ENCODE data around the gene PRLR. TPM values are rescaled to one million over a fixed set of nuclear protein-coding genes. Genes with fewer than 3 reads are reported as not detected.

Gene PRLR
- total and polyA plus RNA-seq, 2 of the 8 experiments (the other 6 are each of a cell fraction or from before 2014, with no cell fraction given), result 0.53 to 2.5 TPM

- CTCF ChIA-PET (ENCODE audit: partially characterized antibody), result interaction anchor here (0.9 to 2.8 kb wide), 6 partner anchors 11 to 399 kb away, joined by 3 to 12 read pairs (median 4); no protein-coding TSS in a partner anchor
- no peak for TF ChIP-seq SP2 (IDR thresholded peaks at IDR 0.05; ENCODE audit: low read length)
- TF ChIP-seq, protein P1, sequence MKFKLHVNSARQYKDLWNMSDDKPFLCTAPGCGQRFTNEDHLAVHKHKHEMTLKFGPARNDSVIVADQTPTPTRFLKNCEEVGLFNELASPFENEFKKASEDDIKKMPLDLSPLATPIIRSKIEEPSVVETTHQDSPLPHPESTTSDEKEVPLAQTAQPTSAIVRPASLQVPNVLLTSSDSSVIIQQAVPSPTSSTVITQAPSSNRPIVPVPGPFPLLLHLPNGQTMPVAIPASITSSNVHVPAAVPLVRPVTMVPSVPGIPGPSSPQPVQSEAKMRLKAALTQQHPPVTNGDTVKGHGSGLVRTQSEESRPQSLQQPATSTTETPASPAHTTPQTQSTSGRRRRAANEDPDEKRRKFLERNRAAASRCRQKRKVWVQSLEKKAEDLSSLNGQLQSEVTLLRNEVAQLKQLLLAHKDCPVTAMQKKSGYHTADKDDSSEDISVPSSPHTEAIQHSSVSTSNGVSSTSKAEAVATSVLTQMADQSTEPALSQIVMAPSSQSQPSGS (IDR thresholded peaks at IDR 0.05; ENCODE audit: low read length), result no peak
- TF ChIP-seq CBX5 (IDR thresholded peaks at IDR 0.05; ENCODE audit: low read depth, low read length), result no peak
- no peak for TF ChIP-seq FOSL1 (IDR thresholded peaks at IDR 0.05; ENCODE audit: insufficient read depth, low read depth, low read length)
- TF ChIP-seq SP4 (IDR thresholded peaks at IDR 0.05; ENCODE audit: low read length), result no peak
- TF ChIP-seq SIX5 (IDR thresholded peaks at IDR 0.05; ENCODE audit: low read depth, low read length), result no peak
- no peak for TF ChIP-seq GTF2F1 (IDR thresholded peaks at IDR 0.05; ENCODE audit: borderline replicate concordance, low read depth, low read length)
- TF ChIP-seq HDAC2 (IDR thresholded peaks at IDR 0.05; ENCODE audit: borderline replicate concordance in 1 of 2, low read depth in 2 of 2, low read length in 2 of 2), result no peak
- TF ChIP-seq RNF2 (IDR thresholded peaks at IDR 0.05; ENCODE audit: borderline replicate concordance, low read depth, low read length, missing control alignments, poor library complexity, severe bottlenecking), result no peak
- no peak for TF ChIP-seq POLR2A (IDR thresholded peaks at IDR 0.05; ENCODE audit: control extremely low read depth in 1 of 2, low read depth in 2 of 2, low read length in 2 of 2)
- no peak for TF ChIP-seq CTBP2 (IDR thresholded peaks at IDR 0.05; ENCODE audit: borderline replicate concordance, insufficient read depth, insufficient read length, low read length)
These were observed 30.4 kb downstream of the PRLR start for GRCh38 chr5:35199886-35200285.

More at GRCh38 chr5:35199886-35200285, 30.4 kb downstream of the PRLR start:
- DNase-seq (ENCODE audit: low read depth in 1 of 2, low spot score in 2 of 2) (no peak), FAIRE-seq (no peak)
- Histone ChIP-seq H3K36me3 (ENCODE audit: control insufficient read depth in 2 of 4, insufficient read depth in 4 of 4, low read length in 3 of 4) (no peaks in the 10 kb centered on the region), H3K4me2 (ENCODE audit: insufficient read depth in 1 of 2, low read depth in 2 of 2, low read length in 2 of 2) (no peak overlapping the region), H2BK5ac (ENCODE audit: low read depth, low read length) (no peak overlapping the region), H3K23ac (ENCODE audit: insufficient read length) (no peak overlapping the region), H2BK15ac (ENCODE audit: low read length) (no peak overlapping the region), H3K18ac (ENCODE audit: extremely low read depth, low read length) (no peak overlapping the region), H2AFZ (ENCODE audit: low read length) (no peak overlapping the region), H2BK12ac (ENCODE audit: low read depth, low read length) (no peak overlapping the region), H2BK120ac (replicated peaks; ENCODE audit: low read depth, low read length) (no peak overlapping the region), H3K27ac (ENCODE audit: low read depth, low read length) (no peak overlapping the region), H3K79me1 (ENCODE audit: low read depth, low read length) (no peaks in the 10 kb centered on the region), H3K14ac (ENCODE audit: insufficient read length) (no peak overlapping the region), H4K91ac (replicated peaks; ENCODE audit: insufficient read length, low read length) (no peak overlapping the region), H4K5ac (ENCODE audit: insufficient read length, low read depth, low read length) (no peak overlapping the region), H4K20me1 (replicated peaks in 1 of 2; ENCODE audit: control insufficient read depth in 1 of 2, insufficient read depth in 2 of 2, low read length in 2 of 2) (no peaks in the 10 kb centered on the region), H3K56ac (replicated peaks; ENCODE audit: insufficient read length, low read depth, low read length) (no peak overlapping the region), H3K27me3 (replicated peaks in 1 of 4; ENCODE audit: control insufficient read depth in 3 of 4, extremely low read depth in 1 of 4, insufficient read depth in 3 of 4, low read length in 3 of 4) (no peaks in the 10 kb centered on the region), H3K4me3 (ENCODE audit: extremely low read depth in 1 of 4, insufficient read depth in 2 of 4, low read depth in 3 of 4, low read length in 4 of 4) (no peak overlapping the region), H3K79me2 (ENCODE audit: control insufficient read depth in 1 of 2, insufficient read depth in 2 of 2, low read length in 2 of 2) (no peaks in the 10 kb centered on the region), H2AK5ac (ENCODE audit: low read depth, low read length) (no peak overlapping the region), H3K4me1 (replicated peaks in 1 of 4; ENCODE audit: control insufficient read depth in 3 of 4, insufficient read depth in 4 of 4, low read length in 3 of 4) (no peaks in the 10 kb centered on the region), H4K8ac (ENCODE audit: extremely low read depth, insufficient read depth, low read length) (no peak overlapping the region), H3K9me3 (ENCODE audit: insufficient read depth in 2 of 2, low read depth in 1 of 2, low read length in 1 of 2) (no peaks in the 10 kb centered on the region), H2BK20ac (ENCODE audit: low read length) (no peak overlapping the region), H3K23me2 (ENCODE audit: low read depth, low read length) (no peaks in the 10 kb centered on the region), H3K4ac (replicated peaks; ENCODE audit: insufficient read length, low read depth, low read length) (no peak overlapping the region), H3K9ac (replicated peaks in 1 of 4; ENCODE audit: extremely low read depth in 1 of 4, low read depth in 3 of 4, low read length in 3 of 4) (no peak overlapping the region)
- POLR2A ChIA-PET (ENCODE audit: partially characterized antibody), result no interaction called here
- WGBS, 2 experiments (ENCODE audit: extremely low coverage in 1 of 2, insufficient coverage in 1 of 2, insufficient read length in 1 of 2, insufficient replicate concordance in 2 of 2, low coverage in 1 of 2, low lambda C conversion rate in 2 of 2, missing lambda C conversion rate in 1 of 2), result 87% methylated on average over 3 of the region's 3 CpGs; no CpG with 5 or more reads in 1 of the 2 experiments
